ENCODE data around the gene DNAH14.

Gene DNAH14

DNA sequence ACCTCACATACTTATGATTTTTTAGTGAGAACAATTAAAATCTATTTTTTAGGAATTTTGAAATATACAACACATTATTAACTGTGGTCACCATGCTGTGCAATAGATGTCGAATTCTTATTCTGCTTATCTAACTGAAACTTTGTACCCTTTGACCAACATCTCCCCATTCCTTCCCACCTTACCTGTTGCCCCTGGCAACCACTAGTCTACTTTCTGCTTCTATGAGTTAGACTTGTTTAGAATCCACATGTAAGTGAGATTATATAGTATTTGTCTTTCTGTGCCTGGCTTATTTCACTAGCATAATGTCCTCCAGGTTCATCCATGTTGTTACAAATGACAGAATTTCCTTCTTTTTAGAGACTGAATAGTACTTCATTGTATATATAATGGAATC, 330.1 kb downstream of the DNAH14 start:
- TF ChIP-seq, protein P1, sequence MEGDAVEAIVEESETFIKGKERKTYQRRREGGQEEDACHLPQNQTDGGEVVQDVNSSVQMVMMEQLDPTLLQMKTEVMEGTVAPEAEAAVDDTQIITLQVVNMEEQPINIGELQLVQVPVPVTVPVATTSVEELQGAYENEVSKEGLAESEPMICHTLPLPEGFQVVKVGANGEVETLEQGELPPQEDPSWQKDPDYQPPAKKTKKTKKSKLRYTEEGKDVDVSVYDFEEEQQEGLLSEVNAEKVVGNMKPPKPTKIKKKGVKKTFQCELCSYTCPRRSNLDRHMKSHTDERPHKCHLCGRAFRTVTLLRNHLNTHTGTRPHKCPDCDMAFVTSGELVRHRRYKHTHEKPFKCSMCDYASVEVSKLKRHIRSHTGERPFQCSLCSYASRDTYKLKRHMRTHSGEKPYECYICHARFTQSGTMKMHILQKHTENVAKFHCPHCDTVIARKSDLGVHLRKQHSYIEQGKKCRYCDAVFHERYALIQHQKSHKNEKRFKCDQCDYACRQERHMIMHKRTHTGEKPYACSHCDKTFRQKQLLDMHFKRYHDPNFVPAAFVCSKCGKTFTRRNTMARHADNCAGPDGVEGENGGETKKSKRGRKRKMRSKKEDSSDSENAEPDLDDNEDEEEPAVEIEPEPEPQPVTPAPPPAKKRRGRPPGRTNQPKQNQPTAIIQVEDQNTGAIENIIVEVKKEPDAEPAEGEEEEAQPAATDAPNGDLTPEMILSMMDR (IDR thresholded peaks at IDR 0.05; ENCODE audit: low read depth, low read length, missing control alignments) = no peak
- in situ Hi-C loops (cut with HindIII; ENCODE audit: low sequenced_read_pairs) = no loop called here
- no peak for DNase-seq (ENCODE audit: low read depth)
- H3K4me3 ChIP-seq (ENCODE audit: low read depth, low read length) = no peak overlapping the region

DNA sequence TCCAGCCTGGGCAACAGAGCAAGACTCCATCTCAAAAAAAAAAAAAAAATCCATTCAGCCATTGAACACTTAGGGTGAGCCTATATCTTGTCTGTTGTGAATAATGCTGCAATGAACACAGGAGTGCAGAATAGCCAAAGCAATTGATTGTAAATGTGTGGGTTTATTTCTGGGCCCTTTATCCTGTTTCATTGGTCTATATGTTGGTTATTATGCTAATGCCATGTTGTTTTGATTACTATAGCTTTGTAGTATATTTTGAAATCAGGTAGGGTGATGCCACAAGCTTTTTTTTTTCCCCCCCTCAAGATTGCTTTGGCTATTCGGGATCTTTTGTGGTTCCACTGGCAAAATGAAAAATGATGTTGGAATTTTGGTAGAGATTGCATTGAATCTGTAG, 330.8 kb downstream of the DNAH14 start:
- no peak for DNase-seq (ENCODE audit: low read depth)
- in situ Hi-C loops (cut with HindIII; ENCODE audit: low sequenced_read_pairs) = no loop called here
- no peak overlapping the region for H3K4me3 ChIP-seq (ENCODE audit: low read depth, low read length)
- TF ChIP-seq, protein P1 (IDR thresholded peaks at IDR 0.05; ENCODE audit: low read depth, low read length, missing control alignments) = no peak

DNA sequence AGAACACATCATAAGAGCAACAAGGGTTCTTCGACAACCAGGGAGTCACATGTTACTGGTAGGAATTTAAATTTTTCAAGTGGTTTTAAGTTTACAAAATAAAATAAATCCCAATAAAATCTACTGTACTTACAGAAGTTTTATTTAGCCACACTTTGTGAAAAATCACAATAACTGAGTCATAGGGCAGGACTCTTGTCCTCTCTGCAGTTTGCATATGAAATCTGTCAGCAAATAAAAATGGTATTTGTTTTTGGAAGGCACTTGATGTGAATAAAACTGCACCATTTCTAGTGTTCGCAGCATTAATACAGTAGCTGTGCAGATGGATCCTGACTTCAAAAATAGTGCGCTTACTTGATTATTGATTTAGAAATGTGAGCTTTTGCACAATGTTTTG, 348.0 kb downstream of the DNAH14 start:
- H3K4me3 ChIP-seq (ENCODE audit: low read depth, low read length) = no peak overlapping the region
- in situ Hi-C loops (cut with HindIII; ENCODE audit: low sequenced_read_pairs) = no loop called here
- no peak for DNase-seq (ENCODE audit: low read depth)
- TF ChIP-seq, protein P1 (IDR thresholded peaks at IDR 0.05; ENCODE audit: low read depth, low read length, missing control alignments) = no peak

DNA sequence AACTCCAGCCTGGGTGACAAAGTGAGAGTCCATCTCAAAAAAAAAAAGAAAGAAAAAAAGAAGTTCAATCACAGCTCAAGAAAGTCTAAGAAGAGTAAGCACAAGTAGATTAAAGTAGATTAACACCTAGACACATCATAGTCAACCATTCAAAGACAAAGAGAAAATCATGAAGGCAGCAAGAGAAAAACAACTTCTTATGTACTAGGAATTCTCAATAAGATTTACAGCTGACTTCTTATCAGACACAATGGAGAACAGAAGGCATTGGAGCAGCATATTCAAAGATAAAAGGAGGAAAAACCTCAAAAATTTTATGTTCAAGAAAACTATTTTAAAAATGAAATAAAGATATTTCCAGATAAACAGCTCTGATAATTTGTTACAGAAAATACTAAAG, 351.1 kb downstream of the DNAH14 start:
- no peak overlapping the region for H3K4me3 ChIP-seq (ENCODE audit: low read depth, low read length)
- in situ Hi-C loops (cut with HindIII; ENCODE audit: low sequenced_read_pairs) = no loop called here
- TF ChIP-seq, protein P1 (IDR thresholded peaks at IDR 0.05; ENCODE audit: low read depth, low read length, missing control alignments) = no peak
- no peak for DNase-seq (ENCODE audit: low read depth)

DNA sequence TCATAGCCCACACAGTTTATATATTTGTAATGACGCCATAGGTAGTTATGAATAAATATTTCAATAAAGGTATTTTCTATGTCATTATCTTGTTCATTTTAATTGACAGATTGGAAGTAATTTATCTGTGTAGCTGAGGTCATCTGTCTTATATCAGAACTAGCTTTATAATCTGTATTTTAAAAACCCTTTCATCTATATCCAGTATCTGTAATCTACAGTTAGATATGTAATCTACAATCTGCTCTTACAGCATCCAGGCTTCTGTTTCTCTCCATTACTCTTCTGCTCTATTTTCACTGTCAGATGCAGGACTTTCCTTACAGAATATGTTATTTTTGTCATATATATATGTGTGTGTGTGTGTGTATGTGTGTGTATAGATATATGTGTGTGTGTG, 360.8 kb downstream of the DNAH14 start:
- in situ Hi-C loops (cut with HindIII; ENCODE audit: low sequenced_read_pairs) = no loop called here
- no peak overlapping the region for H3K4me3 ChIP-seq (ENCODE audit: low read depth, low read length)
- TF ChIP-seq, protein P1 (IDR thresholded peaks at IDR 0.05; ENCODE audit: low read depth, low read length, missing control alignments) = no peak
- no peak for DNase-seq (ENCODE audit: low read depth)

DNA sequence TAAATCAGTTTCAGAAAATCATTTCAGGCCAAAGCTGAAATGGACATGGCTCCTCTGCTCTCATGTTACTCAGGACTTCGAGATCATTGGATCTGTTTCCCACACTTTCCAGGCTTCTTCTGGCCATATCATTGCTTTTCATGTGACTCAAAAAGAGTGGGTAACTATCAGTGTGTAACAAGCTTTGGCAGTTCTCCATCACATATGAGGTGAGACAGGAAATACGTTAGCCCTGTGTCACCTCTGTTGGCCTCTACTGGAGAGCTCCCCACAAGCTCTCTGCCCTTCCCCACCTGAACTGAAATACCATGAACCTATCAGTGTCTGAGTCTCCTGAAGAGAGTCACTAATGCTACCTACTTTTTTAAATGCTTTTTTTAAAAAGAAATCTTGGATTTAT, 370.1 kb downstream of the DNAH14 start:
- TF ChIP-seq, protein P1 (IDR thresholded peaks at IDR 0.05; ENCODE audit: low read depth, low read length, missing control alignments) = no peak
- no peak for DNase-seq (ENCODE audit: low read depth)
- in situ Hi-C loops (cut with HindIII; ENCODE audit: low sequenced_read_pairs) = no loop called here
- no peak overlapping the region for H3K4me3 ChIP-seq (ENCODE audit: low read depth, low read length)

DNA sequence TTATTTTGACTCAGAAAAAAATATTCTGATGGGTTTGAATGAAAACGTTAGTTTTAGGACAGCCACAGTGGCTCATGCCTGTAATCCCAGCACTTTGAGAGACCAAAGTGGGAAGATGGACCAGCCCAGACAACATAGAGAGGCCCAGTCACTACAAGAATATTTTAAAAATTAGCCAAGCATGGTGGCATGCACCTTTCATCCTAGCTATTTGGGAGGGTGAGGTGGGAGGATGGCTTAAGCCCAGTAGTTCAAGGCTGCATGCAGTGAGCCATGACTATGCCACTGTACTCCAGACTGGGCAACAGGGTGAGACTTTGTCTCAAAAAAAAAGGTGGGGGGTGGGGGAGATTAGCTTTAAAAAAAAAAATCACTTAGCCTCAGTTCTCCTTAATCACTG, 370.9 kb downstream of the DNAH14 start:
- no peak overlapping the region for H3K4me3 ChIP-seq (ENCODE audit: low read depth, low read length)
- in situ Hi-C loops (cut with HindIII; ENCODE audit: low sequenced_read_pairs) = no loop called here
- TF ChIP-seq, protein P1 (IDR thresholded peaks at IDR 0.05; ENCODE audit: low read depth, low read length, missing control alignments) = no peak
- no peak for DNase-seq (ENCODE audit: low read depth)

Data from astrocyte of the cerebellum (primary cell).